Hindlimb muscle (tissue), 1 donor: ENCODE measurements around the gene CAMK2A. TPM values are rescaled to one million over a fixed set of nuclear protein-coding genes. Genes with fewer than 3 reads are reported as not detected.

ENCODE experiments used
- DNase-seq: peaks from one replicate; pipeline ENCODE4 v3.0.0-alpha.2; 2013
- polyA plus RNA-seq: library from polyadenylated mRNA; unstranded; fragments of 120-200 nt; gene quantifications from one replicate; pipeline ENCODE4 v1.2.1, GENCODE V29; 2013; ENCODE audit not compliant: insufficient read length

CAMK2A gene
- polyA plus RNA-seq, 1 donor: 116 TPM

- DNase-seq: no peak
These were observed 25.7 kb upstream of the CAMK2A start for GRCh38 chr5:150315245-150315644.

GRCh38 chr5:150313921-150314716 is 24.5 kb upstream of the CAMK2A start:
- no peak for DNase-seq

GRCh38 chr5:150313501-150313900 is 23.9 kb upstream of the CAMK2A start:
- no peak for DNase-seq

- DNase-seq: no peak
These were observed 22.9 kb upstream of the CAMK2A start for GRCh38 chr5:150312518-150312917.

- no peak for DNase-seq
These were observed 21.6 kb upstream of the CAMK2A start for GRCh38 chr5:150311015-150311692.

GRCh38 chr5:150310246-150310645 is 20.7 kb upstream of the CAMK2A start:
- DNase-seq: no peak

GRCh38 chr5:150309886-150310239 is 20.3 kb upstream of the CAMK2A start:
- DNase-seq: no peak

- DNase-seq: peak; percentile 69
These were observed 19.7 kb upstream of the CAMK2A start for GRCh38 chr5:150309101-150309885.

GRCh38 chr5:150307617-150308426 is 18.2 kb upstream of the CAMK2A start:
- DNase-seq: no peak

GRCh38 chr5:150306775-150307174 is 17.2 kb upstream of the CAMK2A start:
- DNase-seq: no peak

- no peak for DNase-seq
These were observed 16.0 kb upstream of the CAMK2A start for GRCh38 chr5:150305557-150305956.

GRCh38 chr5:150305095-150305494 is 15.5 kb upstream of the CAMK2A start:
- DNase-seq: no peak

GRCh38 chr5:150304481-150305081 is 15.0 kb upstream of the CAMK2A start:
- no peak for DNase-seq

GRCh38 chr5:150303660-150304386 is 14.2 kb upstream of the CAMK2A start:
- DNase-seq: no peak

GRCh38 chr5:150303070-150303615 is 13.6 kb upstream of the CAMK2A start:
- no peak for DNase-seq

GRCh38 chr5:150302301-150303069 is 12.9 kb upstream of the CAMK2A start, which contains the start of gene ARSI:
Gene ARSI (minus strand): TSS chr5:150302905. CDS start chr5:150302373, 532 bp downstream.
- DNase-seq: peak; percentile 84

GRCh38 chr5:150301901-150302300 is 12.3 kb upstream of the CAMK2A start:
- DNase-seq: no peak

GRCh38 chr5:150301170-150301505 is 11.6 kb upstream of the CAMK2A start:
- no peak for DNase-seq

GRCh38 chr5:150300496-150301169 is 11.1 kb upstream of the CAMK2A start:
- DNase-seq: no peak
